Suppressor macrophage (primary cell): ENCODE measurements around the gene ICAM2.
"Not testable (repeated sequence)": the region's sequence is repeated elsewhere in the genome, so short reads cannot be mapped to it uniquely, and the experiment has no call there.

Experiments used
- DNase-seq, 4 experiments: peaks; one replicate each; pipeline ENCODE4 v3.0.0-alpha.2; 2020 to 2022

Gene ICAM2

GRCh38 chr17:64008830-64009229 lies 11.6 kb downstream of the ICAM2 start:
- no peak for DNase-seq

- DNase-seq, result no peak
These were observed 12.1 kb downstream of the ICAM2 start for GRCh38 chr17:64008346-64008745.

GRCh38 chr17:64007838-64008282 lies 12.6 kb downstream of the ICAM2 start:
- peak in 2 of 4 experiments; percentile 53 to 54 for DNase-seq

- DNase-seq, result not testable (repeated sequence)
These were observed 13.2 kb downstream of the ICAM2 start for GRCh38 chr17:64007089-64007837.

- DNase-seq, result peak in 1 of 4 experiments; percentile 51
These were observed 13.9 kb downstream of the ICAM2 start for GRCh38 chr17:64006361-64007088.

GRCh38 chr17:64005734-64006167 lies 14.7 kb downstream of the ICAM2 start:
- no peak for DNase-seq

GRCh38 chr17:64004903-64005733 lies 15.3 kb downstream of the ICAM2 start:
- no peak for DNase-seq

- no peak for DNase-seq
These were observed 16.1 kb downstream of the ICAM2 start for GRCh38 chr17:64004218-64004770.

GRCh38 chr17:64003526-64004121 lies 16.8 kb downstream of the ICAM2 start:
- no peak for DNase-seq

GRCh38 chr17:64002658-64003525 lies 17.5 kb downstream of the ICAM2 start:
- DNase-seq, result no peak

- DNase-seq, result peak; percentile 76 to 88 (median 84)
These were observed 18.5 kb downstream of the ICAM2 start for GRCh38 chr17:64001763-64002529.

- no peak for DNase-seq
These were observed 19.3 kb downstream of the ICAM2 start for GRCh38 chr17:64001091-64001579.

- DNase-seq, result no peak
These were observed 20.5 kb downstream of the ICAM2 start for GRCh38 chr17:63999680-64000531.

GRCh38 chr17:63998721-63999679 lies 21.4 kb downstream of the ICAM2 start:
- no peak for DNase-seq

- DNase-seq, result peak; percentile 63 to 85 (median 76)
These were observed 22.2 kb downstream of the ICAM2 start, which contains the start of gene PRR29 for GRCh38 chr17:63998050-63998720. PRR29 (plus strand) TSS chr17:63998351; CDS start chr17:63998365, 14 bp downstream.

- DNase-seq, result no peak
These were observed 22.9 kb downstream of the ICAM2 start for GRCh38 chr17:63997341-63998048.
